Motor neuron (in vitro differentiated cells): ENCODE results near the gene EDIL3. TPM values are rescaled to one million over a fixed set of nuclear protein-coding genes. Genes with fewer than 3 reads are reported as not detected.
"Not testable (repeated sequence)": the region's sequence is repeated elsewhere in the genome, so short reads cannot be mapped to it uniquely, and the experiment has no call there.

Experiments
- ATAC-seq, 8 experiments: fragments of 200-7000 bp; cut with Tn5 transposase; replicated peaks in 6 of 8; 2 replicates each; pipeline ENCODE4 v1.8.0; 2021; ENCODE audit warnings: mild to moderate bottlenecking in 8 of 8, moderate library complexity in 8 of 8
- H3K27ac ChIP-seq, 2 donors: fragments of 250-450 bp; sonication (Bioruptor Pico); 2 replicates each; pipeline ENCODE4 v1.9.0; 2021; ENCODE audit warnings: antibody characterized with exemption in 2 of 2, mild to moderate bottlenecking in 2 of 2, moderate library complexity in 1 of 2
- H3K4me1 ChIP-seq, 2 donors: fragments of 250-450 bp; sonication (Bioruptor Pico); replicated peaks in 1 of 2; 2 replicates each; pipeline ENCODE4 v1.6.1; 2021; ENCODE audit warnings: antibody characterized with exemption in 2 of 2, mild to moderate bottlenecking in 2 of 2, moderate library complexity in 1 of 2
- H3K4me3 ChIP-seq, 5 donors: fragments of 250-450 bp; sonication (Bioruptor Pico); 2 replicates each; pipeline ENCODE4 v1.9.0; 2021; ENCODE audit warnings: antibody characterized with exemption in 5 of 5, mild to moderate bottlenecking in 5 of 5, moderate library complexity in 4 of 5
- WGBS, 10 experiments: fragments of 450-650 bp; shearing (Covaris generic); methylation state at CpG; one replicate each; pipeline ENCODE4 v1.0.0; 2022; 5-methylcytosine and 5-hydroxymethylcytosine counted together
- in situ Hi-C, 9 experiments: fragments of 400-800 bp; cut with MboI; loops; one replicate each; pipeline ENCODE4 v1.15.0; 2021; ENCODE audit warnings: low sequenced_read_pairs in 9 of 9, low pct_unique_long_range_greater_than_20kb in 2 of 9; ENCODE audit not compliant: unreplicated experiment in 9 of 9
- total RNA-seq, 8 experiments: library from RNA; unstranded; fragments of 300-600 nt; gene quantifications; 2 replicates each; pipeline versions ENCODE4 v1.2.3 to v1.2.4, GENCODE V29; 2022

The EDIL3 gene
- total RNA-seq, 8 experiments from 2014 or later: 1.4 to 123 (median 47.1) TPM

- ATAC-seq, in situ Hi-C loops, H3K27ac ChIP-seq, H3K4me3 ChIP-seq, H3K4me1 ChIP-seq: not testable (repeated sequence)
Observed at GRCh38 chr5:84309850-84310249, 74.8 kb downstream of the EDIL3 start.

GRCh38 chr5:84306601-84307000 is 78.1 kb downstream of the EDIL3 start:
- Histone ChIP-seq H3K27ac (no peak overlapping the region), H3K4me3 (no peak overlapping the region), H3K4me1 (no peaks in the 10 kb centered on the region)
- no peak for ATAC-seq
- 60 to 100% (median 95%) methylated on average over 1 of the region's 1 CpG; no CpG with 5 or more reads in 4 of the 10 experiments for WGBS, 10 experiments
- in situ Hi-C loops: no loop called here

- in situ Hi-C loops: no loop called here
- Histone ChIP-seq H3K27ac (no peak overlapping the region), H3K4me3 (no peak overlapping the region), H3K4me1 (no peaks in the 10 kb centered on the region)
- ATAC-seq: no peak
Observed at GRCh38 chr5:84304599-84304998, 80.1 kb downstream of the EDIL3 start.

- no peak for ATAC-seq
- 0 to 100% (median 76%) methylated on average over 1 to 3 of the region's 3 CpGs; no CpG with 5 or more reads in 2 of the 10 experiments for WGBS, 10 experiments
- no peaks in the 10 kb centered on the region for H3K4me1 ChIP-seq
- in situ Hi-C loops: no loop called here
- no peak overlapping the region for H3K27ac ChIP-seq
- H3K4me3 ChIP-seq: no peak overlapping the region
Observed at GRCh38 chr5:84303315-84303714, 81.4 kb downstream of the EDIL3 start.

GRCh38 chr5:84301535-84301934 is 83.1 kb downstream of the EDIL3 start:
- Histone ChIP-seq H3K27ac (no peak overlapping the region), H3K4me1 (no peaks in the 10 kb centered on the region), H3K4me3 (no peak overlapping the region)
- no peak for ATAC-seq
- in situ Hi-C loops: no loop called here
- 9 to 100% (median 71%) methylated on average over 1 of the region's 1 CpG; no CpG with 5 or more reads in 1 of the 10 experiments for WGBS, 10 experiments

- ATAC-seq: peak in 1 of 8 experiments; percentile 27
- in situ Hi-C loops: no loop called here
- no peak overlapping the region for H3K4me3 ChIP-seq
- no peaks in the 10 kb centered on the region for H3K4me1 ChIP-seq
- 0 to 82% (median 36%) methylated on average over 1 of the region's 1 CpG; no CpG with 5 or more reads in 3 of the 10 experiments for WGBS, 10 experiments
- H3K27ac ChIP-seq: no peak overlapping the region
Observed at GRCh38 chr5:84299959-84300358, 84.7 kb downstream of the EDIL3 start.

GRCh38 chr5:84298628-84299027 is 86.1 kb downstream of the EDIL3 start:
- in situ Hi-C loops: no loop called here
- Histone ChIP-seq H3K4me3 (no peak overlapping the region), H3K4me1 (no peaks in the 10 kb centered on the region), H3K27ac (no peak overlapping the region)
- ATAC-seq: no peak
- 13 to 100% (median 94%) methylated on average over 2 to 4 of the region's 4 CpGs; no CpG with 5 or more reads in 3 of the 10 experiments for WGBS, 10 experiments

DNA sequence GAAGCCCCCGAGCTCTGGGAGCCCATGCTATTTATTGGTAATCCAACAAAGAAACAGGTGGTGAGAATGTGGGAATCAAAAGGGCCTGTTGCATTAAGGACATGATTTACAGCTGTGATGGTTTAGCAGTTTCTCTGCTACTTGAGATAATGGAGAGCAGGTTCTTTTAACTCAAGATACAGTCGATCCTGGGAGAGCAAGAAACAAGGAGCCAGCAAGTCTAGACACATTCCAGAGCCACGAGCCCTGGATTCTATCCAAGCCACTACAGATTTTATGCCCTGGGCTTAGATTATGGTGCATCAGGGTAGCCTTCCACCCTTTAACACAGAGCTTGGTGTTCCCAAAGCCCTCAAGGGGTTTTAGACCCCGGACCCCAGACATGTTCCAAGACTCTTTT is 87.0 kb downstream of the EDIL3 start:
- in situ Hi-C loops, H3K4me3 ChIP-seq, H3K27ac ChIP-seq, H3K4me1 ChIP-seq, ATAC-seq: not testable (repeated sequence)
- 0 to 86% (median 67%) methylated on average over 1 to 3 of the region's 4 CpGs; no CpG with 5 or more reads in 3 of the 10 experiments for WGBS, 10 experiments

DNA sequence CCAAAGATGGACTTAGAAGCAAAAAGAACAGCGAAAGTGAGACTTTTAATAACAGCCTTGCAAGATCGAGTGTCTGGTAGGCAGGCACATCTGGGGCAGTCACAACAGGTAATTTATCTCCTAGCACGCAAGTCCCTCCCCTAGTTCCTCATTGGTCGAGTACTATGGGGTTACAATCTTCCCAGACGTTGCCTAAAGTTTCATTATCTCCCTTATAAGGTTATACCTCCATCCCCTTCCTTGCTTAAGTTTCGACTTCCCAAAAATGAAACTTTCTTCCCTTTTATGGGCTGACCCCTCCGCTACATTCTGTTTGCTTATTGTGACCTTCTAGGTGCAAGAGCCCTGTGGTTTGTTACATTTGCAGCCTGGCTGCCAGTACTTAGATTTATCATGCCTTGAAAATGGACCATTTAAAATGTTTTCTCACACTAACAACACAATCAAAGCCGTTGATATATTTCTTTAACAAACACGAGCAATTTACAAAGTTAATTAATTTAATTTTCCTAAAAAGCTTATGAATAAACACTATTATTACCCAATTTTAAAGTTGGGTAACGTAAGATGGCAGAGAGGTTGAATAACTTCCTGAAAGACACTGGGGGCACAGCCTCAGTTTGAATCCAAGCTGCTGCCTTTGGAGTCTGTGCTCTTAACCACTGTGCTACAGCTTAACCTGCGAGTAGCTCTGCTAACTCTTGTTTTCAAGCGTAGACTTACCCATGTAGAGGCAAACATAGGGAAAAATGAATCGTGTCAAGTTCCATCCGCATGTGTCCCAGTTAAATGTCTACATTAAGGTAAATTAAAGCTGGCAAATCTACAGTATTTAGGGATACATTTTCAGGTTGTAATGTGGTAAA is 91.7 kb downstream of the EDIL3 start:
- Histone ChIP-seq H3K4me3 (no peak overlapping the region), H3K4me1 (no peaks in the 10 kb centered on the region), H3K27ac (no peak overlapping the region)
- no peak for ATAC-seq
- WGBS, 10 experiments: 15 to 100% (median 79%) methylated on average over 1 to 13 of the region's 14 CpGs
- in situ Hi-C loops: no loop called here

- WGBS, 10 experiments: 50 to 100% (median 100%) methylated on average over 1 of the region's 1 CpG; no CpG with 5 or more reads in 2 of the 10 experiments
Observed at GRCh38 chr5:84292000-84292642, 92.6 kb downstream of the EDIL3 start.

DNA sequence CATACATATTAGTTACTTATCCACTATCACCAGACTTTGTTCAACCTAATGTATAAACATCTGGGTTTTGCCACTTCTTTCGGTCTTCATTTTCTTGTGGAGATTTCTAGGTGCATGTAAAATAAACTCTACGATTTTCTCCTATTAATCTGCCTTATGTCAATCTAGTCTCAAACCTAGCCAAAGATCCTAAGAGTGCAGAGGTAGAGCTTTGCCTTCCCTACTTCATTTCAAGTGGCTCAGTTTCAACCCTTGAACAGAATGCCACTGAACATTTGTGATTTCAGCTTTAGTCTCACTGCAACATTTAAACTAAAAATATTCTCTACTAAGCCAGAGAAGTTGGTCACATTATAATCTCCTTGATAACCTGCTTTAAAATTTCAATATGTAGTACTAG is 94.0 kb downstream of the EDIL3 start:
- no peak overlapping the region for H3K4me3 ChIP-seq
- H3K27ac ChIP-seq: no peak overlapping the region
- ATAC-seq: no peak
- in situ Hi-C loops: no loop called here
- 43 to 100% (median 80%) methylated on average over 1 to 2 of the region's 2 CpGs; no CpG with 5 or more reads in 3 of the 10 experiments for WGBS, 10 experiments
- peaks cover 3 to 17% of the 10 kb centered on the region in 2 donors for H3K4me1 ChIP-seq

More at GRCh38 chr5:84292000-84292642, 92.6 kb downstream of the EDIL3 start:
- Histone ChIP-seq H3K4me3 (no peak overlapping the region), H3K4me1 (peaks cover 0 to 3% of the 10 kb centered on the region in 2 donors), H3K27ac (no peak overlapping the region)
- ATAC-seq: no peak
- in situ Hi-C loops: no loop called here

GRCh38 chr5:84290161-84290560 is 94.5 kb downstream of the EDIL3 start:
- peak in 2 of 8 experiments; percentile 36 to 70 for ATAC-seq
- H3K27ac ChIP-seq: no peak overlapping the region
- 21 to 100% (median 82%) methylated on average over 1 to 4 of the region's 4 CpGs; no CpG with 5 or more reads in 2 of the 10 experiments for WGBS, 10 experiments

DNA sequence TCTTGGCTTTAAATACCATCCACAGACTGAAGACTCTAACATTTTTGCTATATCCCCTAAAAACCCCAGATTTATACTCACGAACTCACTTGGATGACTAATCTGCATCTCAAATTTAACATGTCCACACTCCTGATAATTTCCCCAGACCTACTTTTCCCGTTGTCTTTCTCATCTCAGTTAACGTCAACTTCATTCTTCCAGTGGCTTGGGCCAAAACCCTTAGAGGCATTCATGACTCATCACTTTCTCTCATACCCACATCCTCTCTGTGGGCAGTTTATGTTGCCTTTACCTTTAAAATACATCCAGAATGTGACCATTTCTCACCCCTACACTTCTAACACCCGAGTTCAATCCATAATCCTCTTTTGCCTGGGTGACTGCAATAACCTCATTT is 96.7 kb downstream of the EDIL3 start:
- peaks cover 8 to 25% of the 10 kb centered on the region in 2 donors for H3K4me1 ChIP-seq
- in situ Hi-C loops: no loop called here
- ATAC-seq: peak in 1 of 8 experiments; percentile 44
- no peak overlapping the region for H3K4me3 ChIP-seq
- WGBS, 10 experiments: 21 to 95% (median 81%) methylated on average over 3 to 4 of the region's 4 CpGs
- no peak overlapping the region for H3K27ac ChIP-seq

More at GRCh38 chr5:84290161-84290560, 94.5 kb downstream of the EDIL3 start:
- in situ Hi-C loops: no loop called here
- H3K4me1 ChIP-seq: peaks cover 8 to 23% of the 10 kb centered on the region in 2 donors
- H3K4me3 ChIP-seq: no peak overlapping the region
